H9 (cell line): ENCODE data around the gene UGT2B11. TPM values are rescaled to one million over a fixed set of nuclear protein-coding genes. Genes with fewer than 3 reads are reported as not detected.

Experiments used
- DNase-seq: peaks from one replicate; pipeline ENCODE4 v3.0.0-alpha.2; 2017
- H2AFZ ChIP-seq: one replicate; pipeline ENCODE4 v1.6.1; 2013; ENCODE audit warnings: mild to moderate bottlenecking, low read length, control low read depth, moderate library complexity
- H2AK5ac ChIP-seq: 2 replicates; pipeline ENCODE4 v1.6.1; 2013; ENCODE audit warnings: low read length, control low read depth, mixed read lengths; ENCODE audit not compliant: insufficient read length
- H2BK120ac ChIP-seq: one replicate; pipeline ENCODE4 v1.6.1; 2013; ENCODE audit warnings: low read depth, mild to moderate bottlenecking, low read length, control low read depth, inconsistent platforms; ENCODE audit not compliant: poor library complexity, severe bottlenecking
- H2BK12ac ChIP-seq: 2 replicates; pipeline ENCODE4 v1.6.1; 2013; ENCODE audit warnings: low read length, control low read depth, mixed read lengths, low read depth; ENCODE audit not compliant: insufficient read length
- H2BK15ac ChIP-seq: 2 replicates; pipeline ENCODE4 v1.6.1; 2013; ENCODE audit warnings: low read depth, low read length, control low read depth
- H2BK20ac ChIP-seq: one replicate; pipeline ENCODE4 v1.6.1; 2013; ENCODE audit warnings: low read depth, mild to moderate bottlenecking, low read length, control low read depth, inconsistent platforms; ENCODE audit not compliant: poor library complexity, severe bottlenecking
- H2BK5ac ChIP-seq: 2 replicates; pipeline ENCODE4 v1.6.1; 2013; ENCODE audit warnings: low read length, control low read depth, mixed read lengths; ENCODE audit not compliant: insufficient read length
- H3K14ac ChIP-seq: 2 replicates; pipeline ENCODE4 v1.6.1; 2013; ENCODE audit warnings: low read length, control low read depth; ENCODE audit not compliant: insufficient read depth
- H3K18ac ChIP-seq: 2 replicates; pipeline ENCODE4 v1.6.1; 2013; ENCODE audit warnings: low read depth, mild to moderate bottlenecking, mixed read lengths, low read length, control low read depth; ENCODE audit not compliant: insufficient read length
- H3K23ac ChIP-seq: 2 replicates; pipeline ENCODE4 v1.6.1; 2013; ENCODE audit warnings: low read length, control low read depth, mixed read lengths, low read depth; ENCODE audit not compliant: insufficient read length
- H3K23me2 ChIP-seq: 2 replicates; pipeline ENCODE4 v1.6.1; 2013; ENCODE audit warnings: low read depth, mild to moderate bottlenecking, mixed read lengths, low read length, control low read depth; ENCODE audit not compliant: insufficient read length, poor library complexity, severe bottlenecking
- H3K27ac ChIP-seq: 2 replicates; pipeline ENCODE4 v1.5.1; 2013; ENCODE audit warnings: low read length, control low read depth, mixed read lengths, low read depth; ENCODE audit not compliant: insufficient read length
- H3K27me3 ChIP-seq: 2 replicates; pipeline ENCODE4 v1.6.1; 2013; ENCODE audit warnings: low read length, control low read depth, inconsistent platforms; ENCODE audit not compliant: insufficient read depth
- H3K4ac ChIP-seq: 2 replicates; pipeline ENCODE4 v1.6.1; 2013; ENCODE audit warnings: low read depth, mild to moderate bottlenecking, control low read depth, inconsistent platforms, low read length, moderate library complexity
- H3K4me1 ChIP-seq: 2 replicates; pipeline ENCODE4 v1.6.1; 2013; ENCODE audit warnings: low read length, control low read depth, inconsistent platforms; ENCODE audit not compliant: insufficient read depth
- H3K4me2 ChIP-seq: 2 replicates; pipeline ENCODE4 v1.6.1; 2013; ENCODE audit warnings: low read length, control low read depth, mixed read lengths; ENCODE audit not compliant: insufficient read length, insufficient read depth
- H3K56ac ChIP-seq: 2 replicates; pipeline ENCODE4 v1.6.1; 2013; ENCODE audit warnings: low read depth, mild to moderate bottlenecking, mixed read lengths, low read length, control low read depth; ENCODE audit not compliant: insufficient read length
- H3K79me1 ChIP-seq: 2 replicates; pipeline ENCODE4 v1.6.1; 2013; ENCODE audit warnings: low read depth, mild to moderate bottlenecking, moderate library complexity, low read length, control low read depth, inconsistent platforms; ENCODE audit not compliant: insufficient read depth, poor library complexity, severe bottlenecking
- H3K79me2 ChIP-seq: 2 replicates; pipeline ENCODE4 v1.6.1; 2013; ENCODE audit warnings: low read length, control low read depth, inconsistent platforms; ENCODE audit not compliant: insufficient read depth
- H3K9ac ChIP-seq: 2 replicates; pipeline ENCODE4 v1.6.1; 2013; ENCODE audit warnings: low read length, control low read depth, mixed read lengths; ENCODE audit not compliant: insufficient read length; ENCODE audit errors: extremely low read depth
- H3K9me3 ChIP-seq: one replicate; pipeline ENCODE4 v1.6.1; 2013; ENCODE audit warnings: low read depth, low read length, inconsistent platforms; ENCODE audit not compliant: control insufficient read depth
- H3T11ph ChIP-seq: one replicate; pipeline ENCODE4 v1.6.1; 2013; ENCODE audit warnings: mild to moderate bottlenecking, low read length, control low read depth, inconsistent platforms
- H4K20me1 ChIP-seq: one replicate; pipeline ENCODE4 v1.6.1; 2013; ENCODE audit not compliant: control insufficient read depth, insufficient read length, insufficient read depth
- H4K5ac ChIP-seq: 2 replicates; pipeline ENCODE4 v1.6.1; 2013; ENCODE audit warnings: low read depth, mild to moderate bottlenecking, mixed read lengths, low read length, control low read depth; ENCODE audit not compliant: insufficient read length
- H4K8ac ChIP-seq: replicated peaks from 2 replicates; pipeline ENCODE4 v1.6.1; 2013; ENCODE audit warnings: low read length, control low read depth, mixed read lengths, low read depth; ENCODE audit not compliant: insufficient read length
- H4K91ac ChIP-seq: 2 replicates; pipeline ENCODE4 v1.6.1; 2013; ENCODE audit warnings: low read depth, mild to moderate bottlenecking, moderate library complexity, mixed read lengths, low read length, control low read depth; ENCODE audit not compliant: insufficient read length
- H3K27ac Mint-ChIP-seq, 3 experiments: 2 replicates in 2 of 3; 3 replicates in 1 of 3; pipeline ENCODE4 v1.8.0; 2020 to 2021; ENCODE audit warnings: mixed read lengths in 3 of 3, mild to moderate bottlenecking in 1 of 3, moderate library complexity in 1 of 3
- H3K27me3 Mint-ChIP-seq: 2 replicates; pipeline ENCODE4 v1.8.0; 2021; ENCODE audit warnings: low read depth, mild to moderate bottlenecking, moderate library complexity, mixed read lengths
- H3K36me3 Mint-ChIP-seq, 3 experiments: 2 replicates in 2 of 3; 3 replicates in 1 of 3; pipeline ENCODE4 v1.8.0; 2020 to 2021; ENCODE audit warnings: low read depth in 3 of 3, mixed read lengths in 3 of 3; ENCODE audit not compliant: insufficient read depth in 1 of 3
- H3K4me1 Mint-ChIP-seq, 2 experiments: 2 replicates each; pipeline ENCODE4 v1.8.0; 2020; ENCODE audit warnings: mixed read lengths in 2 of 2
- H3K4me3 Mint-ChIP-seq, 2 experiments: 2 replicates in 1 of 2; 3 replicates in 1 of 2; pipeline ENCODE4 v1.8.0; 2020 to 2021; ENCODE audit warnings: mild to moderate bottlenecking in 2 of 2, mixed read lengths in 2 of 2, moderate library complexity in 1 of 2
- H3K9me3 Mint-ChIP-seq, 2 experiments: 2 replicates in 1 of 2; 3 replicates in 1 of 2; pipeline ENCODE4 v1.8.0; 2020; ENCODE audit warnings: mild to moderate bottlenecking in 2 of 2, mixed read lengths in 2 of 2, moderate library complexity in 1 of 2
- CTCF ChIP-seq: fragments of 200-600 bp; sonication (generic); conservative IDR thresholded peaks from 3 replicates; pipeline ENCODE4 v1.8.0; 2021; ENCODE audit warnings: antibody characterized with exemption, mild to moderate bottlenecking
- WGBS: extraction: QIAGEN DNeasy Blood & Tissue Kit; methylation state at CpG from one replicate; pipeline ENCODE4 v1.1.7; 2013; ENCODE audit warnings: missing lambda C conversion rate, low lambda C conversion rate, mixed read lengths; ENCODE audit not compliant: insufficient read length; ENCODE audit errors: extremely low coverage; 5-methylcytosine and 5-hydroxymethylcytosine counted together
- total RNA-seq: library from RNA; stranded (reverse); gene quantifications from 2 replicates; pipeline ENCODE4 v1.2.1, GENCODE V29; 2021

Gene UGT2B11
- total RNA-seq, 1 experiment from 2014 or later, result not detected

GRCh38 chr4:69239092-69239491 lies 24.5 kb upstream of the UGT2B11 start:
- Histone ChIP-seq H2AFZ (no peak overlapping the region), H3K79me1 (no peaks in the 10 kb centered on the region), H4K8ac (no peak overlapping the region), H3K18ac (no peak overlapping the region), H2BK12ac (no peak overlapping the region), H4K5ac (no peak overlapping the region), H3K23ac (no peak overlapping the region), H3K9me3 (no peaks in the 10 kb centered on the region), H2BK15ac (no peak overlapping the region), H2BK120ac (no peak overlapping the region), H3K4me1 (no peaks in the 10 kb centered on the region), H3K23me2 (no peaks in the 10 kb centered on the region), H4K20me1 (no peaks in the 10 kb centered on the region), H4K91ac (no peak overlapping the region), H3K27ac (no peak overlapping the region), H3K4ac (no peak overlapping the region), H2AK5ac (no peak overlapping the region), H3K9ac (no peak overlapping the region), H3K79me2 (no peaks in the 10 kb centered on the region), H3K4me2 (no peak overlapping the region), H3K56ac (no peak overlapping the region), H3T11ph (no peak overlapping the region), H3K27me3 (no peaks in the 10 kb centered on the region), H3K14ac (no peak overlapping the region), H2BK20ac (no peak overlapping the region), H2BK5ac (no peak overlapping the region)
- peaks cover 3 to 5% of the 10 kb centered on the region in 2 experiments; a peak in 2 of 5 replicates for H3K9me3 Mint-ChIP-seq
- H3K27me3 Mint-ChIP-seq, result no peaks in the 10 kb centered on the region
- no peak overlapping the region for H3K4me3 Mint-ChIP-seq
- peaks cover 0 to 5% (median 3%) of the 10 kb centered on the region in 3 experiments; a peak in 2 of 7 replicates for H3K36me3 Mint-ChIP-seq
- H3K4me1 Mint-ChIP-seq, result peaks cover 0 to 4% of the 10 kb centered on the region in 2 experiments; a peak in 1 of 4 replicates
- no CpG with 5 or more reads among the region's 2 CpGs for WGBS
- no peak overlapping the region for H3K27ac Mint-ChIP-seq
- no peak for TF ChIP-seq CTCF
- no peak for DNase-seq
